Keratinocyte (primary cell): ENCODE data around the gene FRZB. TPM values are rescaled to one million over a fixed set of nuclear protein-coding genes. Genes with fewer than 3 reads are reported as not detected.

Experiments used
- DNase-seq: peaks from one replicate; pipeline ENCODE4 v3.0.0-alpha.2; 2011; ENCODE audit warnings: low read depth, missing footprints, low spot score
- FAIRE-seq: peaks from 2 replicates; lab custom pipeline; 2011; peaks lifted over from hg19 to GRCh38; lab: Jason Lieb, UNC
- H2AFZ ChIP-seq: 2 replicates; pipeline ENCODE4 v1.6.0; 2012; ENCODE audit warnings: low read length, control low read depth, inconsistent platforms; ENCODE audit not compliant: control insufficient read depth
- H3K27ac ChIP-seq: 2 replicates; pipeline ENCODE4 v1.5.1; 2011; ENCODE audit warnings: low read length; ENCODE audit not compliant: control insufficient read depth, insufficient read depth
- H3K27me3 ChIP-seq: 3 replicates; pipeline ENCODE4 v1.6.0; 2011; ENCODE audit warnings: low read length; ENCODE audit not compliant: control insufficient read depth, insufficient read depth; ENCODE audit errors: extremely low read depth
- H3K36me3 ChIP-seq, 2 experiments: 2 replicates in 1 of 2; 3 replicates in 1 of 2; pipeline ENCODE4 v1.5.1; 2011; ENCODE audit warnings: low read length in 2 of 2, mild to moderate bottlenecking in 1 of 2; ENCODE audit not compliant: control insufficient read depth in 2 of 2, insufficient read depth in 2 of 2; ENCODE audit errors: extremely low read depth in 1 of 2
- H3K4me1 ChIP-seq: 3 replicates; pipeline ENCODE4 v1.5.1; 2011; ENCODE audit warnings: low read length; ENCODE audit not compliant: control insufficient read depth, insufficient read depth; ENCODE audit errors: extremely low read depth
- H3K4me2 ChIP-seq: 3 replicates; pipeline ENCODE4 v1.6.0; 2011; ENCODE audit warnings: low read depth, low read length; ENCODE audit not compliant: control insufficient read depth, insufficient read depth; ENCODE audit errors: extremely low read depth
- H3K4me3 ChIP-seq, 3 experiments: fragments of 200-600 bp in 1 of 3; sonication (generic) in 1 of 3; 2 replicates in 2 of 3; 3 replicates in 1 of 3; pipeline ENCODE4 v1.5.1; 2011 to 2016; ENCODE audit warnings: low read length in 3 of 3, mild to moderate bottlenecking in 3 of 3, control low read depth in 2 of 3, inconsistent platforms in 1 of 3, low read depth in 1 of 3, mixed read lengths in 1 of 3, mixed run types in 1 of 3, moderate library complexity in 1 of 3; ENCODE audit not compliant: control insufficient read depth in 2 of 3, insufficient read depth in 2 of 3; ENCODE audit errors: extremely low read depth in 1 of 3
- H3K79me2 ChIP-seq: 2 replicates; pipeline ENCODE4 v1.6.0; 2012; ENCODE audit warnings: low read length; ENCODE audit not compliant: control insufficient read depth, insufficient read depth
- H3K9ac ChIP-seq: 3 replicates; pipeline ENCODE4 v1.6.0; 2011; ENCODE audit warnings: low read length; ENCODE audit not compliant: control insufficient read depth, insufficient read depth; ENCODE audit errors: extremely low read depth
- H3K9me1 ChIP-seq: 3 replicates; pipeline ENCODE4 v1.6.0; 2011; ENCODE audit warnings: low read length; ENCODE audit not compliant: control insufficient read depth, insufficient read depth; ENCODE audit errors: extremely low read depth
- H3K9me3 ChIP-seq: 2 replicates; pipeline ENCODE4 v1.5.1; 2012; ENCODE audit warnings: low read depth, low read length; ENCODE audit not compliant: control insufficient read depth
- H4K20me1 ChIP-seq: 3 replicates; pipeline ENCODE4 v1.6.0; 2011; ENCODE audit warnings: low read length; ENCODE audit not compliant: control insufficient read depth, insufficient read depth; ENCODE audit errors: extremely low read depth
- CTCF ChIP-seq, 3 experiments: IDR thresholded peaks in 1 of 3; conservative IDR thresholded peaks in 1 of 3; optimal IDR thresholded peaks in 1 of 3; 2 replicates in 2 of 3; 3 replicates in 1 of 3; pipeline versions ENCODE3 to v1.5.1; 2011; ENCODE audit warnings: low read length in 3 of 3, mild to moderate bottlenecking in 3 of 3, moderate library complexity in 2 of 3, control low read depth in 1 of 3, inconsistent platforms in 1 of 3; ENCODE audit not compliant: insufficient read depth in 2 of 3; ENCODE audit errors: extremely low read depth in 1 of 3
- EZH2 ChIP-seq: IDR thresholded peaks from one replicate; pipeline ENCODE4 v1.6.1; 2012; ENCODE audit warnings: inconsistent platforms, mild to moderate bottlenecking, low read length, moderate library complexity
- dilution Hi-C: fragments of 300-500 bp; cut with MboI; formaldehyde crosslinking; loops from one replicate; pipeline ENCODE4 v1.7.0; 2020; ENCODE audit warnings: low sequenced_read_pairs; ENCODE audit not compliant: extremely low pct_ligation_motif_present
- polyA plus RNA-seq, 5 experiments: library from polyadenylated mRNA; depleted of rRNA in 3 of 5; stranded (reverse) in 3 of 5; stranded (forward) in 1 of 5; unstranded in 1 of 5; fragments of >200 nt; gene quantifications; 1 replicate in 1 of 5; 2 replicates in 3 of 5; 3 replicates in 1 of 5; pipeline versions ENCODE4 v1.2.1 to v1.2.3, GENCODE V29; 2011 to 2012; ENCODE audit warnings: missing spikeins in 2 of 5, low read depth in 1 of 5, low replicate concordance in 1 of 5

Gene FRZB
- polyA plus RNA-seq, 1 donor (not counting 4 experiments of a cell fraction or from before 2014, with no cell fraction given), result 0.05 TPM

GRCh38 chr2:182817558-182817957 lies 48.9 kb downstream of the FRZB start:
- dilution Hi-C loops, result no loop called here
- Histone ChIP-seq H4K20me1 (no peaks in the 10 kb centered on the region), H3K36me3 (no peaks in the 10 kb centered on the region), H3K9me1 (no peaks in the 10 kb centered on the region), H3K79me2 (no peaks in the 10 kb centered on the region), H2AFZ (no peak overlapping the region), H3K4me3 (no peak overlapping the region), H3K9ac (no peak overlapping the region), H3K9me3 (no peaks in the 10 kb centered on the region), H3K4me2 (no peak overlapping the region), H3K4me1 (no peaks in the 10 kb centered on the region), H3K27ac (no peak overlapping the region), H3K27me3 (peaks cover 4% of the 10 kb centered on the region)
- TF ChIP-seq CTCF (optimal IDR thresholded peaks at IDR 0.05 in 1 of 3, IDR thresholded peaks at IDR 0.05 in 1 of 3, conservative IDR thresholded peaks at IDR 0.05 in 1 of 3; ENCODE audit: extremely low read depth in 1 of 3, insufficient read depth in 2 of 3, low read length in 3 of 3) (no peak), EZH2 (no peak)
- FAIRE-seq, result no peak
- DNase-seq, result no peak

GRCh38 chr2:182816866-182817265 lies 49.6 kb downstream of the FRZB start:
- Histone ChIP-seq H3K36me3 (no peaks in the 10 kb centered on the region), H3K27me3 (peaks cover 4% of the 10 kb centered on the region), H3K9me3 (no peaks in the 10 kb centered on the region), H3K4me3 (no peak overlapping the region), H2AFZ (no peak overlapping the region), H3K9me1 (no peaks in the 10 kb centered on the region), H3K79me2 (no peaks in the 10 kb centered on the region), H3K4me2 (no peak overlapping the region), H3K27ac (no peak overlapping the region), H3K4me1 (no peaks in the 10 kb centered on the region), H4K20me1 (no peaks in the 10 kb centered on the region), H3K9ac (no peak overlapping the region)
- no peak for DNase-seq
- no peak for FAIRE-seq
- no peak for TF ChIP-seq EZH2
- no peak for TF ChIP-seq CTCF (optimal IDR thresholded peaks at IDR 0.05 in 1 of 3, IDR thresholded peaks at IDR 0.05 in 1 of 3, conservative IDR thresholded peaks at IDR 0.05 in 1 of 3; ENCODE audit: extremely low read depth in 1 of 3, insufficient read depth in 2 of 3, low read length in 3 of 3)
- dilution Hi-C loops, result no loop called here
